ENCODE data around the gene MAGEA9. TPM values are rescaled to one million over a fixed set of nuclear protein-coding genes. Genes with fewer than 3 reads are reported as not detected.

The MAGEA9 gene, protein sequence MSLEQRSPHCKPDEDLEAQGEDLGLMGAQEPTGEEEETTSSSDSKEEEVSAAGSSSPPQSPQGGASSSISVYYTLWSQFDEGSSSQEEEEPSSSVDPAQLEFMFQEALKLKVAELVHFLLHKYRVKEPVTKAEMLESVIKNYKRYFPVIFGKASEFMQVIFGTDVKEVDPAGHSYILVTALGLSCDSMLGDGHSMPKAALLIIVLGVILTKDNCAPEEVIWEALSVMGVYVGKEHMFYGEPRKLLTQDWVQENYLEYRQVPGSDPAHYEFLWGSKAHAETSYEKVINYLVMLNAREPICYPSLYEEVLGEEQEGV
- not detected in 2 replicates for total RNA-seq

GRCh38 chrX:149781727-149782126 is at the start of gene MAGEA9:
Gene MAGEA9 (plus strand): TSS chrX:149781930. CDS start chrX:149786211, 4,281 bp downstream.

DNA sequence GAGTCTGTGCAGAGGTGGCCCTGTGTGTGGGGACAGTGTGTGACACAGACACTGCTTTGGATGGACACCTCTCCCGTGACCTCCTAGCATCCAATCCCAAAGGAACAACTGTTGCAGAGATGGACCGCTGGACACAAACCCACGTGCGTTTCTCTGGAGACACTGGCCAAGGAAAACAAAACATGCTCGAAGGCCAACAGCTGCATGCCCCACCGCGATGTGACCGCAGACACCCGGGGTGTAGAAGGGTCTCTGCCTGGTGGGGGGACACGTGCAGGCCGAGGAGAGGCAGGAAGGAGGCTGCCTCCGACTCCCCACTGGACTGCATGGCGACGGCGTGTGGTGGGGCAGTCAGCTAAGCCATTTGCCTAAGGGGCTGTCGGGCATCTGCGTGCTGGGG is 8.0 kb upstream of the MAGEA9 start, which contains the start of gene HSFX1:
Gene HSFX1, plus strand, starts transcription at position 301 of the 400 bp plus-strand sequence. CDS start 614 bp downstream, outside the sequence.

Other genes with a start within 250 kb of the MAGEA9 start
- gene EOLA1, start 240.9 kb upstream of the MAGEA9 start, total RNA-seq, result 10.6 and 12.0 TPM in 2 replicates
- gene HSFX3, start 232.0 kb upstream of the MAGEA9 start, total RNA-seq, result not detected in 2 replicates
- not detected in 2 replicates for gene MAGEA9B, start 194.5 kb upstream of the MAGEA9 start, total RNA-seq
- gene HSFX2, start 186.6 kb upstream of the MAGEA9 start, total RNA-seq, result 0.50 TPM in 1 of 2 replicates, not detected in the other
- gene TMEM185A, start 150.1 kb upstream of the MAGEA9 start, total RNA-seq, result 6.4 and 8.6 TPM in 2 replicates
- not detected in 2 replicates for gene MAGEA11, start 69.9 kb upstream of the MAGEA9 start, total RNA-seq
- gene HSFX1, start 7.9 kb upstream of the MAGEA9 start, total RNA-seq, result 0.15 TPM in 1 of 2 replicates, not detected in the other
- gene MAGEA8, start 99.3 kb downstream of the MAGEA9 start, total RNA-seq, result not detected in 2 replicates
- not detected in 2 replicates for gene HSFX4, start 147.6 kb downstream of the MAGEA9 start, total RNA-seq
- 21.2 and 24.1 TPM in 2 replicates for gene EOLA2, start 156.6 kb downstream of the MAGEA9 start, total RNA-seq